BLaER1 treated with 17β-estradiol and CSF1 and Interleukin-3, amounts not matched to agents 10 nM and 100 nM (cell line): ENCODE results near the gene APOA4.
"Not testable (repeated sequence)": the region's sequence is repeated elsewhere in the genome, so short reads cannot be mapped to it uniquely, and the experiment has no call there.

Source experiments
- H3K27ac ChIP-seq, 11 experiments: shearing (Covaris generic); formaldehyde crosslinking; 2 replicates each; pipeline ENCODE4 v1.8.1; 2022
- H3K27me3 ChIP-seq, 11 experiments: shearing (Covaris generic); formaldehyde crosslinking; 2 replicates each; pipeline ENCODE4 v1.8.1; 2022
- H3K36me3 ChIP-seq, 11 experiments: shearing (Covaris generic); formaldehyde crosslinking; 2 replicates each; pipeline ENCODE4 v1.8.1; 2022
- H3K4me1 ChIP-seq, 10 experiments: shearing (Covaris generic); formaldehyde crosslinking; 2 replicates each; pipeline ENCODE4 v1.8.1; 2022
- H3K4me2 ChIP-seq, 11 experiments: shearing (Covaris generic); formaldehyde crosslinking; 2 replicates each; pipeline ENCODE4 v1.8.1; 2022
- H3K4me3 ChIP-seq, 10 experiments: shearing (Covaris generic); formaldehyde crosslinking; 2 replicates each; pipeline ENCODE4 v1.8.1; 2022
- H3K9ac ChIP-seq, 11 experiments: shearing (Covaris generic); formaldehyde crosslinking; 2 replicates each; pipeline ENCODE4 v1.8.1; 2022
- H3K9me3 ChIP-seq, 11 experiments: shearing (Covaris generic); formaldehyde crosslinking; replicated peaks in 1 of 11; 2 replicates each; pipeline ENCODE4 v1.8.1; 2022
- H4K20me1 ChIP-seq, 11 experiments: shearing (Covaris generic); formaldehyde crosslinking; 2 replicates each; pipeline ENCODE4 v1.8.1; 2022
- Cebpa-rat ChIP-seq, 11 experiments: shearing (Covaris generic); IDR thresholded peaks; 2 replicates each; pipeline ENCODE4 v1.8.1; 2022

Gene APOA4

DNA sequence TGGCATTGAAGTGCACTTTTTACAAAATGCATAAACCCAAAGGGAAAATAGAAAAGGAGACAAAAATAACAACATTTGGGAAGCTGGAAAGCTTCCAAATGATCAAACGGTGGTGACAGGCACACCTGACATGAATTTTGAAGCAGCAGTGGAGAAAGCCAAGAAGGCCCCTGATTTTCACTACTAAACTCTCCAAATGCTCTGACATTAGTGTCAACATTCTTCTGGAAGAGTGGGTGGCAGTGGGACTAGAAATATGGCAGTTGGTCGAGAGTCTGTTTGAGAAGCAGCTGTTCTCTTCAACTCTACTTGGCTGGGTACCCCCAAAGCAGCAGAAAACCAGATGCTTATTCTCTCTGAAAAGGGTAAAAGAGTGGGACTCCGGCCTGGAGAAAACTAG lies 19.1 kb downstream of the APOA4 start:
- Histone ChIP-seq H3K27me3 (no peaks in the 10 kb centered on the region), H3K36me3 (no peaks in the 10 kb centered on the region), H3K4me3 (no peak overlapping the region), H3K27ac (no peak overlapping the region), H3K4me1 (no peaks in the 10 kb centered on the region), H3K9ac (no peak overlapping the region), H3K9me3 (no peaks in the 10 kb centered on the region), H4K20me1 (no peaks in the 10 kb centered on the region), H3K4me2 (no peak overlapping the region)
- no peak for TF ChIP-seq Cebpa-rat (IDR thresholded peaks at IDR 0.05)

DNA sequence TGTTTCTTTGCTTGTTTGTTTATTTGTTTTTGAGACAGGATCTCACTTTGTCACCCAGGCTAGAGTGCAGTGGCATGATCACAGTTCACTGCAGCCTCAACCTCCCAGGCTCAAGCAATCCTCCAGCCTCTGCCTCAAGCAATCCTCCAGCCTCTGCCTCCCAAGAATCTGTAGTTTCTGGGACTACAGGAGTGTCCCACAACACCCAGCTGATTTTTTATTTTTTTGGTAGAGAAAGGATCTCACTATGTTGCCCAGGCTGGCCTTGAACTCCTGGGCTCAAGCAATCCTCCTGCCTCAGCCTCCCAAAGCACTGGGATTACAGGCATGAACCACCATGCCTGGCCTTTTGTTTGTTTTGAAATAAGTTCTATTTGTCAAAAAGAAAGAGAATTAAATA lies 21.4 kb downstream of the APOA4 start:
- not testable (repeated sequence) for H3K4me3 ChIP-seq, H4K20me1 ChIP-seq, H3K4me2 ChIP-seq, H3K9me3 ChIP-seq, H3K27me3 ChIP-seq, H3K36me3 ChIP-seq, H3K4me1 ChIP-seq, H3K9ac ChIP-seq, H3K27ac ChIP-seq

DNA sequence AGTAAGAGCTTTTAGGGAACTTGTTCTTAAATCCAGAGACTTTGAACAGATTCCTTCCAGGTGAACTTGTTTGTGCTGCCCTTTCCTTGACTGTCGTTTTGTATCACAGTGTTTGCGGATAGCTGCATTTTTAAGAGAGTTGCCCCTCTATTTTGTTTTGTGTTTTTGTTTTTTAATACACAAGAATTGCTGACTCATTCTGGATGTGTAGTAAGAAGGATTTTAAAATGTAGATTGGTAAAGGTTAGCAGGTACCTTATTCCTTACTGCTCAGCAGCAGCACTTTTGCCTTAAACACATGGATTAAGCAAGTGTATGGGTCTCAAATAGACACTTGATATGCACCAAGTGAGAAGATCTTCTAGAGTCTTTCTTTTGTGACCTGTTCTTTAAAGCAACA lies 22.5 kb downstream of the APOA4 start:
- H3K27ac ChIP-seq, result no peak overlapping the region
- peaks cover 0 to 6% (median 0%) of the 10 kb centered on the region in 11 experiments; a peak in 1 of 22 replicates for H3K9me3 ChIP-seq
- H3K9ac ChIP-seq, result no peak overlapping the region
- no peaks in the 10 kb centered on the region for H3K36me3 ChIP-seq
- no peaks in the 10 kb centered on the region for H3K4me1 ChIP-seq
- H3K4me2 ChIP-seq, result no peak overlapping the region
- no peak overlapping the region for H3K4me3 ChIP-seq
- no peaks in the 10 kb centered on the region for H4K20me1 ChIP-seq
- TF ChIP-seq Cebpa-rat (IDR thresholded peaks at IDR 0.05), result no peak
- no peaks in the 10 kb centered on the region for H3K27me3 ChIP-seq

GRCh38 chr11:116798368-116798767 lies 24.7 kb downstream of the APOA4 start:
- TF ChIP-seq Cebpa-rat (IDR thresholded peaks at IDR 0.05), result no peak
- H3K36me3 ChIP-seq, result no peaks in the 10 kb centered on the region
- no peaks in the 10 kb centered on the region for H3K4me1 ChIP-seq
- no peaks in the 10 kb centered on the region for H4K20me1 ChIP-seq
- H3K27ac ChIP-seq, result no peak overlapping the region
- no peak overlapping the region for H3K4me2 ChIP-seq
- no peak overlapping the region for H3K4me3 ChIP-seq
- H3K9me3 ChIP-seq, result peaks cover 0 to 12% (median 0%) of the 10 kb centered on the region in 11 experiments; a peak in 1 of 22 replicates
- H3K27me3 ChIP-seq, result no peaks in the 10 kb centered on the region
- H3K9ac ChIP-seq, result no peak overlapping the region

- no peak for TF ChIP-seq Cebpa-rat (IDR thresholded peaks at IDR 0.05)
- H3K27me3 ChIP-seq, result no peaks in the 10 kb centered on the region
- H3K9ac ChIP-seq, result no peak overlapping the region
- no peak overlapping the region for H3K4me3 ChIP-seq
- peaks cover 0 to 4% (median 0%) of the 10 kb centered on the region in 10 experiments; a peak in 4 of 20 replicates for H3K4me1 ChIP-seq
- no peak overlapping the region for H3K27ac ChIP-seq
- H4K20me1 ChIP-seq, result no peaks in the 10 kb centered on the region
- H3K4me2 ChIP-seq, result no peak overlapping the region
- peaks cover 0 to 12% (median 0%) of the 10 kb centered on the region in 11 experiments; a peak in 1 of 22 replicates for H3K9me3 ChIP-seq
- no peaks in the 10 kb centered on the region for H3K36me3 ChIP-seq
Measured at GRCh38 chr11:116797816-116798215, 25.3 kb downstream of the APOA4 start.

GRCh38 chr11:116796548-116796947 lies 26.6 kb downstream of the APOA4 start:
- no peaks in the 10 kb centered on the region for H3K27me3 ChIP-seq
- no peak overlapping the region for H3K4me3 ChIP-seq
- H3K36me3 ChIP-seq, result no peaks in the 10 kb centered on the region
- TF ChIP-seq Cebpa-rat (IDR thresholded peaks at IDR 0.05), result no peak
- no peak overlapping the region for H3K27ac ChIP-seq
- H3K4me1 ChIP-seq, result peaks cover 0 to 9% (median 0%) of the 10 kb centered on the region in 10 experiments; a peak in 6 of 20 replicates
- no peak overlapping the region for H3K9ac ChIP-seq
- no peaks in the 10 kb centered on the region for H4K20me1 ChIP-seq
- H3K4me2 ChIP-seq, result no peak overlapping the region
- H3K9me3 ChIP-seq, result peaks cover 0 to 12% (median 0%) of the 10 kb centered on the region in 11 experiments; a peak in 1 of 22 replicates

- H3K4me1 ChIP-seq, result peaks cover 0 to 15% (median 0%) of the 10 kb centered on the region in 10 experiments; a peak in 6 of 20 replicates
- H3K4me3 ChIP-seq, result no peak overlapping the region
- no peaks in the 10 kb centered on the region for H3K36me3 ChIP-seq
- H3K9ac ChIP-seq, result no peak overlapping the region
- H4K20me1 ChIP-seq, result no peaks in the 10 kb centered on the region
- no peak for TF ChIP-seq Cebpa-rat (IDR thresholded peaks at IDR 0.05)
- no peak overlapping the region for H3K4me2 ChIP-seq
- H3K27me3 ChIP-seq, result no peaks in the 10 kb centered on the region
- H3K9me3 ChIP-seq, result peaks cover 0 to 12% (median 0%) of the 10 kb centered on the region in 11 experiments; a peak in 1 of 22 replicates
- no peak overlapping the region for H3K27ac ChIP-seq
Measured at GRCh38 chr11:116794851-116795250, 28.3 kb downstream of the APOA4 start.

DNA sequence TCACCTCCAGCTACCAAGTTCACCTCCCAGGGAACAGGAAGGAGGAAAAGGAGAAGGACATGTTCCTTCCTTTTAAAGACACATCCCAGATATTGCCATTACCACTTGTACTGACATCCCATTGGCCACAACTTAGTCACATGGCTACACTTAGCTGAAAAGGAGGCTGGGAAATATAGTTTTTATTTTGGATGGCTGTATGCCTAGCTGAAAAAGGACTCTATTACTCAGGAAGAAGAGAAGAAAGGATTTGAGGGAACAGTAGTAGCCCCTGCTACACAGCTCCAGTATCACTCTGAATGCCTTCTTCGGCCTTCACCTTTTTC lies 29.4 kb downstream of the APOA4 start:
- Histone ChIP-seq H3K9me3 (peaks cover 0 to 12% (median 0%) of the 10 kb centered on the region in 11 experiments; a peak in 1 of 22 replicates), H3K4me3 (no peak overlapping the region), H3K9ac (no peak overlapping the region), H3K4me2 (no peak overlapping the region), H3K27me3 (no peaks in the 10 kb centered on the region), H4K20me1 (no peaks in the 10 kb centered on the region), H3K27ac (no peak overlapping the region), H3K4me1 (peaks cover 0 to 17% (median 4%) of the 10 kb centered on the region in 10 experiments; a peak in 17 of 20 replicates), H3K36me3 (no peaks in the 10 kb centered on the region)
- no peak for TF ChIP-seq Cebpa-rat (IDR thresholded peaks at IDR 0.05)

DNA sequence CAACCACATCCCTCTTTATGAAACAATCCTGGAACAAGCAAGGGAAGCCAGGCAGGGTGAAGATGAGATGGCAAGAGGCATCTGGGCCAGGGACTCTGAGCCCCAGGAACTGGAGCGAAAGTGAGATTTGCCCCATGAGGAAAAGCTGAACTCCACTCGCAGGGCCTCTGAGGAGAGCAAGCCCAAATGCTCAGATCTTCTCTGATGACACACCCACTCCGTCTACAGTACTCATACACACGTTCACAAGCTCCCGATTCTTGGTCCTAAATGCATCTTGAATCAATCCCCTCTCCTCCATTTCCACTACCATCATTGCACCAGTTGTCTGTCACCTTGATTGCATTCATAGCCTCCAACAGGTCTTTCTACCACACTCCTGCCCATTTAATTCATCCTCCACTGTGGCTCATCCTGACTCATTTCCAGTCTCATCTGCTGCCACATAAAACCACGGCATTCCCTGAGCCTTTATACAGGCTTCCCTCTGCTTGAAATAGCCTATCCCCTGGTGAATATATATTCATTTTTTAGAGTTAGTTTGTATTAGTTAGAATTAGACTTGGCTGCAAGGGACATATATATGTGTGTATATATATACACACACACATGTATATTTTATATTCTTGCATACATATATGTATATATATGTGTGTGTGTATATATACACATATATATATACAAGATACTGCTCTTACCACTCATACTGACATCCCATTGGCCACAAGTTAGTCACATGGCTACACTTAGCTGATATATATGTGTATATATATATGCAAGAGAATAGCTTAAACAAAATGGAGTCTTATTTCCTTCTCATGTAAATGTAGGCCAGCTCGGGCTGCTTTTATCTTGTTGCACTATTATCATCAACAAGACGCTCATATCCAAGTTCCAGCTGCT lies 30.0 kb downstream of the APOA4 start:
- no peak for TF ChIP-seq Cebpa-rat (IDR thresholded peaks at IDR 0.05)
- H3K27ac ChIP-seq, result no peak overlapping the region

More for the DNA sequence above, 30.0 kb downstream of the APOA4 start:
- peak overlapping the region in 2 of 11 experiments; percentile 3 to 30; a peak in 2 of 22 replicates for H3K4me2 ChIP-seq
- peaks cover 6 to 23% (median 10%) of the 10 kb centered on the region in 10 experiments for H3K4me1 ChIP-seq
- H3K36me3 ChIP-seq, result no peaks in the 10 kb centered on the region
- no peak overlapping the region for H3K4me3 ChIP-seq
- peaks cover 0 to 12% (median 0%) of the 10 kb centered on the region in 11 experiments; a peak in 1 of 22 replicates for H3K9me3 ChIP-seq
- no peak overlapping the region for H3K9ac ChIP-seq
- H3K27me3 ChIP-seq, result no peaks in the 10 kb centered on the region
- no peaks in the 10 kb centered on the region for H4K20me1 ChIP-seq
